WTC11 (cell line): ENCODE measurements around the gene SMYD3. TPM values are rescaled to one million over a fixed set of nuclear protein-coding genes. Genes with fewer than 3 reads are reported as not detected.

Source experiments
- ATAC-seq: fragments of 200-7000 bp; cut with Tn5 transposase; 2 replicates; pipeline ENCODE4 v1.10.0; 2021; ENCODE audit warnings: mild to moderate bottlenecking, moderate library complexity
- CTCF ChIA-PET: fragments of 300-600 bp; sonication (Branson Sonifier 250); formaldehyde crosslinking; loops from one replicate; lab custom pipeline; 2021; ENCODE audit warnings: antibody characterized with exemption; lab: Charles Lee
- POLR2A ChIA-PET: fragments of 350-600 bp; sonication (Branson Sonifier 250); formaldehyde crosslinking; loops from one replicate; lab custom pipeline; 2021; ENCODE audit warnings: antibody characterized with exemption; lab: Charles Lee
- DNase-seq: peaks from one replicate; pipeline ENCODE4 v3.0.0; 2021; ENCODE audit warnings: low spot score
- H3K27ac Mint-ChIP-seq: 2 replicates; pipeline ENCODE4 v1.8.0; 2021; ENCODE audit warnings: mixed read lengths
- H3K27me3 Mint-ChIP-seq: 2 replicates; pipeline ENCODE4 v1.8.0; 2021; ENCODE audit warnings: low read depth, mild to moderate bottlenecking, moderate library complexity, mixed read lengths
- H3K36me3 Mint-ChIP-seq: 2 replicates; pipeline ENCODE4 v1.8.0; 2021; ENCODE audit warnings: mixed read lengths
- H3K4me1 Mint-ChIP-seq: 2 replicates; pipeline ENCODE4 v1.8.0; 2022; ENCODE audit warnings: mixed read lengths
- H3K4me3 Mint-ChIP-seq: 2 replicates; pipeline ENCODE4 v1.8.0; 2021; ENCODE audit warnings: mild to moderate bottlenecking, moderate library complexity, mixed read lengths
- H3K9me3 Mint-ChIP-seq: 2 replicates; pipeline ENCODE4 v1.8.0; 2021; ENCODE audit warnings: mixed read lengths
- ATF6 ChIP-seq: sonication (generic); formaldehyde crosslinking; IDR thresholded peaks from 2 replicates; pipeline ENCODE4 v1.8.1; 2023; ENCODE audit warnings: mild to moderate bottlenecking, missing genetic modification reagents
- CBFB ChIP-seq: sonication (generic); formaldehyde crosslinking; IDR thresholded peaks from 2 replicates; pipeline ENCODE4 v1.8.1; 2022; ENCODE audit warnings: mild to moderate bottlenecking, low read depth, missing genetic modification reagents
- CDX4 ChIP-seq: fragments of 250-450 bp; sonication (Bioruptor Pico); IDR thresholded peaks from 2 replicates; pipeline ENCODE4 v1.9.0; 2021; ENCODE audit warnings: moderate library complexity, mild to moderate bottlenecking, inconsistent platforms, borderline replicate concordance
- CREB1 ChIP-seq: sonication (generic); formaldehyde crosslinking; IDR thresholded peaks from 2 replicates; pipeline ENCODE4 v1.8.0; 2023; ENCODE audit warnings: mild to moderate bottlenecking, missing genetic modification reagents
- E2F4 ChIP-seq: sonication (generic); formaldehyde crosslinking; IDR thresholded peaks from 2 replicates; pipeline ENCODE4 v1.8.1; 2022; ENCODE audit warnings: low read depth, mild to moderate bottlenecking, moderate library complexity, missing genetic modification reagents, borderline replicate concordance
- ELF4 ChIP-seq: sonication (generic); formaldehyde crosslinking; IDR thresholded peaks from 2 replicates; pipeline ENCODE4 v1.8.1; 2022; ENCODE audit warnings: low read depth, mild to moderate bottlenecking, moderate library complexity, missing genetic modification reagents
- ETV6 ChIP-seq: sonication (generic); formaldehyde crosslinking; IDR thresholded peaks from 2 replicates; pipeline ENCODE4 v1.8.1; 2022; ENCODE audit warnings: mild to moderate bottlenecking, missing genetic modification reagents
- FOXJ3 ChIP-seq: sonication (generic); formaldehyde crosslinking; IDR thresholded peaks from 2 replicates; pipeline ENCODE4 v1.9.0; 2021; ENCODE audit warnings: missing genetic modification reagents, mild to moderate bottlenecking, borderline replicate concordance
- FOXP1 ChIP-seq: sonication (generic); formaldehyde crosslinking; IDR thresholded peaks from 2 replicates; pipeline ENCODE4 v1.8.0; 2022; ENCODE audit warnings: missing genetic modification reagents, mild to moderate bottlenecking, moderate library complexity, borderline replicate concordance
- FOXP4 ChIP-seq: sonication (generic); formaldehyde crosslinking; IDR thresholded peaks from 2 replicates; pipeline ENCODE4 v1.8.0; 2022; ENCODE audit warnings: mild to moderate bottlenecking, missing genetic modification reagents
- GRHL2 ChIP-seq: fragments of 250-450 bp; sonication (Bioruptor Pico); IDR thresholded peaks from 2 replicates; pipeline ENCODE4 v1.8.0; 2022; ENCODE audit warnings: mild to moderate bottlenecking, moderate library complexity; ENCODE audit not compliant: insufficient replicate concordance, severe bottlenecking
- HMGA2 ChIP-seq: fragments of 250-450 bp; sonication (Bioruptor Pico); IDR thresholded peaks from 2 replicates; pipeline ENCODE4 v1.4.0; 2021; ENCODE audit warnings: mild to moderate bottlenecking, moderate library complexity
- MLX ChIP-seq: sonication (generic); formaldehyde crosslinking; IDR thresholded peaks from 2 replicates; pipeline ENCODE4 v1.8.1; 2023; ENCODE audit warnings: mild to moderate bottlenecking, missing genetic modification reagents, moderate library complexity
- NR1H2 ChIP-seq: sonication (generic); formaldehyde crosslinking; IDR thresholded peaks from 2 replicates; pipeline ENCODE4 v1.9.0; 2021; ENCODE audit warnings: mild to moderate bottlenecking, moderate library complexity, missing genetic modification reagents
- USF2 ChIP-seq: sonication (generic); formaldehyde crosslinking; IDR thresholded peaks from 2 replicates; pipeline ENCODE4 v1.8.1; 2023; ENCODE audit warnings: mild to moderate bottlenecking, missing genetic modification reagents, moderate library complexity
- ZNF138 ChIP-seq: sonication (generic); formaldehyde crosslinking; conservative IDR thresholded peaks from 2 replicates; pipeline ENCODE4 v1.8.1; 2022; ENCODE audit warnings: mild to moderate bottlenecking, moderate library complexity, missing genetic modification reagents
- ZNF512 ChIP-seq: sonication (generic); formaldehyde crosslinking; IDR thresholded peaks from 2 replicates; pipeline ENCODE4 v1.8.1; 2022; ENCODE audit warnings: missing genetic modification reagents, borderline replicate concordance
- ZNF671 ChIP-seq: fragments of 250-450 bp; sonication (Bioruptor Pico); IDR thresholded peaks from 2 replicates; pipeline ENCODE4 v1.8.0; 2021; ENCODE audit warnings: mild to moderate bottlenecking
- ZSCAN18 ChIP-seq: fragments of 250-450 bp; sonication (Bioruptor Pico); IDR thresholded peaks from 2 replicates; pipeline ENCODE4 v2.1.2; 2022; ENCODE audit warnings: mild to moderate bottlenecking, moderate library complexity
- total RNA-seq: library from RNA; stranded (reverse); gene quantifications from 3 replicates; pipeline ENCODE4 v1.2.3, GENCODE V29; 2021

Gene SMYD3
- total RNA-seq, 1 experiment from 2014 or later: 21.4 TPM

GRCh38 chr1:246198115-246198816 lies 308.8 kb downstream of the SMYD3 start:
- Mint-ChIP-seq H3K9me3 (no peaks in the 10 kb centered on the region), H3K4me1 (peaks cover 15% of the 10 kb centered on the region), H3K4me3 (no peak overlapping the region), H3K36me3 (no peaks in the 10 kb centered on the region), H3K27me3 (no peaks in the 10 kb centered on the region), H3K27ac (no peak overlapping the region)
- TF ChIP-seq CREB1 (CRISPR knock-in tag): no peak
- TF ChIP-seq E2F4: no peak
- no peak for TF ChIP-seq CBFB
- no peak for TF ChIP-seq ZNF512 (CRISPR knock-in tag)
- no peak for TF ChIP-seq ZNF671 (CRISPR knock-in tag)
- no peak for TF ChIP-seq ETV6 (CRISPR knock-in tag)
- TF ChIP-seq FOXP1 (CRISPR knock-in tag): no peak
- no peak for TF ChIP-seq CDX4 (CRISPR knock-in tag)
- no peak for TF ChIP-seq FOXP4 (CRISPR knock-in tag)
- TF ChIP-seq ELF4: no peak
- TF ChIP-seq HMGA2: no peak
- no peak for TF ChIP-seq USF2 (CRISPR knock-in tag)
- TF ChIP-seq ZSCAN18: no peak
- no peak for TF ChIP-seq NR1H2 (CRISPR knock-in tag)
- no peak for TF ChIP-seq FOXJ3 (CRISPR knock-in tag)
- TF ChIP-seq GRHL2 (CRISPR knock-in tag): no peak
- no peak for TF ChIP-seq ZNF138 (CRISPR knock-in tag)
- TF ChIP-seq ATF6 (CRISPR knock-in tag): no peak
- no peak for TF ChIP-seq MLX (CRISPR knock-in tag)
- ChIA-PET POLR2A (no interaction called here), CTCF (no interaction called here)
- DNase-seq: no peak
- no peak for ATAC-seq
